ENCODE measurements around the gene SLC6A13.
"Not testable (repeated sequence)": the region's sequence is repeated elsewhere in the genome, so short reads cannot be mapped to it uniquely, and the experiment has no call there.

The SLC6A13 gene

DNA sequence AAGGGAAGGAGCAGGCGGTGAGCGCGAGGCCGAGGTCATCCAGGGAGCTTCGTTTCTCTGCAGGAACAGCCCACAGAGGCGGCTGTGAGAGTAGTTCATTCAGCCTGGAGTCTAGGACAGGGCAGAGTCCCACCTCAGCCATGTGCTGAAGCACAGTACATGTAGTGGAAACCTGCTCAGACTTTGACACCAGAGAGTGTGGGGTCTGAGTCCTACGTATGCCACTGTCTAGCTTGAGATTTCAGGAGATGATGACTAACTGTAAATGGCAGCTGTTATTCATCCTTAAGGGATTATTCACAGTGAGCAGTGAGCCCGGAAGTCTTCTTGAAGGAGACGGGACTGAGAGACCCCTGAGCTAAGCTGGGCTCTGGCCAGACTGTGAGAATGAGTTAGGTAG is 938 bp upstream of the SLC6A13 start:
- no peak for DNase-seq

GRCh38 chr12:262113-262512 is 523 bp downstream of the SLC6A13 start:
- DNase-seq, result no peak

- no peak for DNase-seq
Observed at GRCh38 chr12:257521-258321, 4.9 kb downstream of the SLC6A13 start.

DNA sequence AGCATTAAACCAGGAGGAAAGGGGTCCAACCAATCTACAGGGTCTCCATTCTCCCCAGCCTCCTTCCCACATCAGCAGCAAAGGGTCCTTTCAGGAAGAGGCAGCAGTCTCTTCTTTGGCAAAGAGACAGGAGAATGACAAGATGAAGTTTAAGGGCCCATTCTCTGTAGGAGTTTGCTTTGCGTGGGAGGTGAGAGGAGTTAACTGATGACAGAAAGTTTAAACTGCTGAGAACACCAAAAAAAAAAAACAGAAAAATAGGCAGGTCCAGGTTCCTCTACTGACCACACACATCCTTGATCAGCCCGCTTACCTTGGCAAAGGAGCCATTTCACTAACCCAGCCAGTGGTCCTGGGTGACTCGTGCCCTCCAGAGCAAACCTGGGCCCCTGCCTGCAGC is 5.7 kb downstream of the SLC6A13 start:
- DNase-seq, result no peak

GRCh38 chr12:256225-256624 is 6.4 kb downstream of the SLC6A13 start:
- no peak for DNase-seq

GRCh38 chr12:254912-255311 is 7.7 kb downstream of the SLC6A13 start:
- no peak for DNase-seq

DNA sequence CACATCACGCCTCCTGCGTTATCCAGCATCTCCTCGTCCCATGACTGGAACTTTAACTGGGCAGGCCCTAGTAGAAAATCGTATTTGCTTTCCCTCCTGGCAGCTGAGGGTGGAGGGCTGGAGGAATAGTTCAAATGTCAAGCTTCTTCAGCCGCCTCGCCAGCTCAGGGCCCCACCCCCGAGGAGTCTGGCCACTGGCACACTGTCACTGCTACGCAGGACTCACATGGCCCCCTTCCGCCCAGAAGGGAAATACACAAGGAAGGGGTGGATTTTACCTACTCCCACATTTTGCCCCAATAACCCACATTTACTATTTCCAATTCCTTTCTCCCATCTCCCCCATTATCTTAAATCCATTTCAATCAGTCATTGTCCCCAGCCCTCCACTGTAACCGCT is 8.6 kb downstream of the SLC6A13 start:
- no peak for DNase-seq

GRCh38 chr12:253116-253831 is 9.4 kb downstream of the SLC6A13 start:
- DNase-seq, result no peak

DNA sequence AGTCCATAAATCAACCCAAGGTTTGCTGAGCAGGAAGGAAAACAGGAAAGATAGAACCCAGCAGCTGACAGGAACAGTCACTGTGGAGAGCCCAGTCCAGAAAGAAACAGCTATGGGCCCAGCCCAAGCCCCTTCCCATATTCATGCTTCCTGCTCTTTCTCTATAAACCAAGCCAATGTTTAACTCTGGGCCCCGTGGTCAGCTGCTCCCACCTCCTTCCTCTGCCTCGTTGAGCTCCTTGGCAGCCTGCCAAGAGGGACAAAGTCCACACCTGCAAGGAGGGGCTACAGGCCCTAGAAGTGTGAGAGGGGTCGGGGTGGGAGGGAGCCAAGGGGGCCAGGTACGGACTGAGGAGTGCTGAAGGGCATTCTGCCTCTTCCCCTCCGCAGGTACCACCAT is 10.0 kb downstream of the SLC6A13 start:
- DNase-seq, result no peak

DNA sequence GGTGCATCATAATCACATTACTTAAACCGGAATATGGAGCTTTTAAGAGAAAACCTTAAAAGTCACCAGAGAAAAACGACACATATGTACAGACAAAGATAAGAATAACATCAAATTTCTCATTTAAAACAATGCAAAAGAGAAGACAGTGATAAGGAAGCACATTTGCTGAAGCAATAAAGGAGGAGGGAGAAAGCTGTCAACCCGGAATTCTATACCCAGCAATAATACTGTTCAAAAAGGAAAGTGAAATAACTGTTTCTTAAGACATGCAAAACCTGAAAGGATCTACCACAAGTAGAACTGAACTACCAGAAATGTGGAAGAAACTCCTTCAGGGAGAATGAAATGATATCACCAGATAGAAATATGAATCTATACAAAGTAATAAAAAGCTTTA is 15.4 kb downstream of the SLC6A13 start:
- DNase-seq, result no peak

DNA sequence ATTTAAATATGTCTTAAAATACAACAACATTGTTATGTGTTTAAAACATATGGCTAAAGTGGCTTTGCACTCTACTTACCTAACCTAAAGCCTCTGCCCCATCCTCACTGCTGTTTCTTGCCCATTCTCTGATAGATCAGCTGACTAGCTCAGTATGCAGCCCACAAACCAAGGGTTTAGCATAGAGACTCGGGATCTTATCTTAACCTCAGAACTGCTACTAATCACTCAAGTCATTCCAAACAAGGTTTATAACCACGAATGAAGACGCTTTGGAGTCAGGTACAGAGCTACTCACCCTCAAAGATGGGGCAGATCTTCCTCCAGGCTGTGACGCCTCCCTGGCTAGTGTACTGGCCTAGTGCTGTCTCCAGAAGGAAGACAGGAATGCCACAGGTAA is 19.3 kb downstream of the SLC6A13 start:
- no peak for DNase-seq

DNA sequence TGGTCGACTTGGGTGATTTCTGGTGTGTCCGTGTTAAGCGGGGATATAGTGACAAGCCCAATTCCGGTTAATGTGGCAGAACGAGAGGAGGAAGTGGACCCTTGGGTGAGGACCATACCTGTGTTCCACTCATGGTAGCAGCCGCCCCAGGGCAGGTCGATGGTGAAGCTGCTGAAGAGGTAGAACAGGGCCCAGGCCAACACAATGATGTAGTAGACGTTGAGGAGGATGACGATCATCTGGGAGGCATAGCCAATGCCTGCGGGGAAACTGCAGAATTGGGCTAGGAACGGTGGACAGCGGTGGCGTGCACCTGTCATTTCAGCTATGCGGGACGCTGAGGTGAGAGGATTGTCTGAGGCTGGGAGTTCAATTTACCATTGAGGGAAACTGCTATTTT is 20.1 kb downstream of the SLC6A13 start:
- DNase-seq, result no peak

- DNase-seq, result no peak
Observed at GRCh38 chr12:241266-241665, 21.4 kb downstream of the SLC6A13 start.

DNA sequence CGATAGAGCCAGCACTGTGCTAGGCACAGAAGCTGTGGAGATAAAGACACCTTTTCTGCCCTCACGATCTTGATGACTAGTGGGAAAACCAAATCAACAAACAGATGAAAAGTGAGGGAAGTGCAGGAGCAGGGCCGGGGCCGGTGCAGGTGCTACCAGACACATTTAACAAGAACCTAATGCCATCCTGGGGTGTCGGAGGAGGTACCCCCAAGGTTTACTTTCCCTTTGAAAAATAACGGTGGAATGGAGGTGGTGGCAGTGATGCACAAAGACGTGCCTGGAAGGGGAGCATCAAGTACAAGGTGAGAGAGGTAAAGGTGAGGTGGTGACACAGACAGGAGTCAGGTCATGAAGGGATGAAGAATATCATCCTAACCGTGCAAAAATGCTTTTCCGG is 22.1 kb downstream of the SLC6A13 start:
- no peak for DNase-seq

DNA sequence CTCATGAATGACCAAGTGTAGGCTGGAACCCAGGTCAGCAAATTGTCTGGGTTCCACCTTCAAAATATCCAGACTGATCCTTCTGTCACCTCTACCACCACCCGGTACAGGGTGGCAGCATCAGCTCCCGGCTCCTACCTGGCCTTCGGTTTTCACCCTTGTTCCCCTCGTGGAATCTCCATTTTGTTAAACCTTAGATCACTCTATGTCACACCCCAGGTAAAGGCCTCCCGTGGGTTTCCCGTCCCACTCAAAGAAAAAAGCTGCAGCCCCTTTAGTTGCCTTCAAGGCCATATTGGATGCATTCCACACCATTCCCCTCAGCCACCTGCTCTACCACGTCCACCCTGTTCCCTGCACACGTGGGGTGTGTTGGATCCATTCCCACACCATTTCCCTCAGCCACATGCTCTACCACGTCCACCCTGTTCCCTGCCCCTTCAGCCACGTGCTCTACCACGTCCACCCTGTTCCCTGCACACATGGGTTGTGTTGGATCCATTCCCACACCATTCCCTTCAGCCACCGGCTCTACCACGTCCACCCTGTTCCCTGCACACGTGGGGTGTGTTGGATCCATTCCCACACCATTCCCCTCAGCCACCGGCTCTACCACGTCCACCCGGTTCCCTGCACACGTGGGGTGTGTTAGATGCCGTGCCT is 23.8 kb downstream of the SLC6A13 start:
- no peak for DNase-seq

- no peak for DNase-seq
Observed at GRCh38 chr12:238116-238515, 24.5 kb downstream of the SLC6A13 start.

DNA sequence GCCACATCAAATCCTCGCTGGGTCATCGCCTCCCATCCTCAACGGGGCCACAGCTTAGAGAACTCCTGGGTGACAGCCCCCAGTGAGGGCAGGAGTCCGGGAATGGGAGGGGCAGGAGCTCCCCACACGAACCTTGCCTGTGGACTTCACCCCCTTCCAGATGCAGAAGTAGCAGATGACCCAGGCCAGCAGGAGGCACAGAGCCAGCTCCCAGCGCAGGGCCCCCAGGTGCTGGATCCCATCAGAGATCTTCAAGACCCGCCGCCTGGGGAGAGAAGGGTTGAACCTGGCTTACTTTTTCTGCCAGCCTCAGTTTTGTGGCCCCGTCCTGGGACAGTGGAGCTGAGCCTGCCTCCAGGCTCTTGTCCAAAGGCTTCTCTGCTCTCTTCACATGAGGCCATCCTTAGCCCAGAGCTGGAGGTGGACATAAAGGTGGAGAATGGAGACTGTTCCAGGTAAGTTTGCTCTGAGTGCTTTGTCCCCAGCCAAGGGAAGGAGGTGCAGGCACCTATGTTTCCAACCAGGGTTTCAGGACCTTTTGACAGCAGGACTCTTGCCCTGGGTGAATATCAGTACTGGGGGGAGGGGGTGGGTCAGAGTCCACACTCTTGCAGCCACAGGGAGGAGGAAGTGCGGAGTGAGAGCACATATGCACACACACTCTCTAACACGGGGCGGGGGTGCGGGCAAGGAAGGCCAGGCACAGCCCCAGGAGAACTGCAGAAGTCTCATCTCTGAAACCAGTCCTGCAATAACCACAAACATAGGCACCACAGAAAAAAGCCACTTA is 25.4 kb downstream of the SLC6A13 start:
- no peak for DNase-seq

DNA sequence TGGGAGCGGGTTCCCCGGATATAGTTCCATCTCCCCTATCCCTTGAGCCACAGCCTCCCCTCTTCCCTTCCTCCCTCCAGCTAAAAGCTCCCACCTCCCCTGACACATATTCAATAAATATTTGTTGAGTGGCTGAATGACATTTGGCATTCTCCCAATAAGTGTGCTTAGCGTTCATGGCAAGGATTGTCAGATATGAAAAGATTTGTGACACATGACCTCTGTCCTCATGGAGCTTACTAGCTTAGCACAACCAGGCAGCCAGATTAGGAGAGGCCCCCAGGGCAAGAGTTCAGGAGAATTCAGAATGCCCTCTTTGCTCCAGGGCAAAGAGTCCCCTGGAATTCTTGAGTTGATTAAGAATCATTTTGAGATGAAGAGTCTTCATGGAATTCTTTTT is 26.2 kb downstream of the SLC6A13 start:
- no peak for DNase-seq

- not testable (repeated sequence) for DNase-seq
Observed at GRCh38 chr12:235967-236366, 26.7 kb downstream of the SLC6A13 start.

- DNase-seq, result no peak
Observed at GRCh38 chr12:234891-235415, 27.7 kb downstream of the SLC6A13 start.

GRCh38 chr12:234019-234418 is 28.6 kb downstream of the SLC6A13 start:
- DNase-seq, result no peak

- no peak for DNase-seq
Observed at GRCh38 chr12:233615-233968, 29.0 kb downstream of the SLC6A13 start.

Measured in NCI-H446 (cell line).